OCI-LY3 (cell line): ENCODE data around the gene LRBA.

Experiments
- H2AFZ ChIP-seq: fragments of 200-600, 300-600 bp; shearing (Covaris generic); 2 replicates; pipeline ENCODE4 v1.6.0; 2014; ENCODE audit warnings: antibody characterized with exemption, low read depth, low read length
- H3K27ac ChIP-seq: fragments of 200-600, 300-600 bp; sonication (generic); 2 replicates; pipeline ENCODE4 v1.5.1; 2014; ENCODE audit warnings: mild to moderate bottlenecking, low read length, moderate library complexity, mixed read lengths
- H3K27me3 ChIP-seq: fragments of 200-600, 300-600 bp; sonication (generic); 2 replicates; pipeline ENCODE4 v1.6.1; 2014; ENCODE audit warnings: low read depth, low read length, mixed read lengths
- H3K36me3 ChIP-seq: fragments of 200-600, 300-600 bp; sonication (generic); replicated peaks from 2 replicates; pipeline ENCODE3; 2014; ENCODE audit warnings: low read depth, low read length, mixed read lengths
- H3K4me1 ChIP-seq: fragments of 300-600, 200-600 bp; sonication (generic); 2 replicates; pipeline ENCODE4 v1.6.1; 2014; ENCODE audit warnings: low read length, mixed read lengths
- H3K4me2 ChIP-seq: fragments of 200-600, 300-600 bp; sonication (generic); 2 replicates; pipeline ENCODE4 v1.6.1; 2014; ENCODE audit warnings: low read length, mixed read lengths
- H3K4me3 ChIP-seq: fragments of 300-600, 200-600 bp; sonication (generic); 2 replicates; pipeline ENCODE4 v1.5.1; 2014; ENCODE audit warnings: antibody characterized with exemption, mild to moderate bottlenecking, low read length, moderate library complexity
- H3K79me2 ChIP-seq: fragments of 300-600, 200-600 bp; shearing (Covaris generic); 2 replicates; pipeline ENCODE4 v1.6.1; 2014; ENCODE audit warnings: mild to moderate bottlenecking, low read length, mixed read lengths
- H3K9ac ChIP-seq: fragments of 300-600, 200-600 bp; shearing (Covaris generic); 2 replicates; pipeline ENCODE4 v1.6.0; 2014; ENCODE audit warnings: mild to moderate bottlenecking, low read length, moderate library complexity
- H3K9me3 ChIP-seq: fragments of 200-600, 300-600 bp; shearing (Covaris generic); 2 replicates; pipeline ENCODE4 v1.6.1; 2014; ENCODE audit warnings: low read length, mixed read lengths; ENCODE audit not compliant: insufficient read depth
- H4K20me1 ChIP-seq: fragments of 200-600, 300-600 bp; sonication (generic); 2 replicates; pipeline ENCODE4 v1.6.1; 2016; ENCODE audit warnings: low read length, mixed read lengths; ENCODE audit not compliant: insufficient read depth
- CTCF ChIP-seq: fragments of 200-600, 300-600 bp; sonication (generic); IDR thresholded peaks from 2 replicates; pipeline ENCODE4 v1.5.1; 2014; ENCODE audit warnings: antibody characterized with exemption, low read length, low read depth
- EZH2phosphoT487 ChIP-seq: fragments of 200-600 bp; shearing (Covaris generic); IDR thresholded peaks from 2 replicates; pipeline ENCODE4 v1.6.1; 2018; ENCODE audit warnings: antibody characterized with exemption, mixed run types, low read depth

LRBA gene

DNA sequence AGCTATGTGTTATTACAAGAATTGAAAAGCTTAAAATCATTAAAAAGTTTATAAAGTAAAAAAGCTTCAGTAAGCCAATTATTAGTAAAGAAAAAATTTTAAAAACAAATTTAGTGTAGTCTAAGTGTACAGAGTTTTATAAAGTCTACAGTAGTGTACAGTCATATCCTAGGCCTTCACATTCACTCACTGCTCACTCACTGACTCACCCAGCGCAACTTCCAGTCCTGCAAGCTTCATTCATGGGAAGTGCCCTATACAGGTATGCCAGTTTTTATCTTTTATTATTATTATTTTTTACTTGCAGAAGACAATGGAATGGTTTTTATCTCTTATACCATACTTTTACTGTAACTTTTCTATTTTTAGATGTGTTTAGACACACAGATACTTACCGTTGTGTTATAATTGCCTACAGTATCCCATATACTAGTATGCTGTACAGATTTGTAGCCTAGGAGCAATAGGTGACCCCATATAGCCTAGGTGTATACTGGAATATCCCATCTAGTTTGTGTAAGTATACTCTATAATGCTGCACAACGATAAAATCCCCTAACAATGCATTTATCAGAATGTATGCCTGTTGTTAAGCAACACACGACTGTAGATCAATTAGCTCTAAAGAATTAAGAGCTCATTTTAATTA is 706.1 kb downstream of the LRBA start:
- H3K9ac ChIP-seq = no peak overlapping the region

GRCh38 chr4:150306719-150307118 is 708.4 kb downstream of the LRBA start:
- Histone ChIP-seq H3K4me3 (no peak overlapping the region), H2AFZ (no peak overlapping the region), H3K27me3 (no peaks in the 10 kb centered on the region), H4K20me1 (no peaks in the 10 kb centered on the region), H3K4me2 (no peak overlapping the region), H3K9me3 (no peaks in the 10 kb centered on the region), H3K27ac (no peak overlapping the region), H3K4me1 (peaks cover 5% of the 10 kb centered on the region), H3K36me3 (no peaks in the 10 kb centered on the region), H3K79me2 (no peaks in the 10 kb centered on the region), H3K9ac (no peak overlapping the region)
- no peak for TF ChIP-seq EZH2phosphoT487
- TF ChIP-seq CTCF = no peak

More for the DNA sequence above, 706.1 kb downstream of the LRBA start:
- Histone ChIP-seq H3K4me3 (no peak overlapping the region), H4K20me1 (no peaks in the 10 kb centered on the region), H3K79me2 (no peaks in the 10 kb centered on the region), H3K4me2 (no peak overlapping the region), H3K4me1 (no peaks in the 10 kb centered on the region), H3K27ac (no peak overlapping the region), H3K9me3 (no peaks in the 10 kb centered on the region), H3K27me3 (no peaks in the 10 kb centered on the region), H2AFZ (no peak overlapping the region), H3K36me3 (no peaks in the 10 kb centered on the region)
- no peak for TF ChIP-seq CTCF
- TF ChIP-seq EZH2phosphoT487 = no peak

DNA sequence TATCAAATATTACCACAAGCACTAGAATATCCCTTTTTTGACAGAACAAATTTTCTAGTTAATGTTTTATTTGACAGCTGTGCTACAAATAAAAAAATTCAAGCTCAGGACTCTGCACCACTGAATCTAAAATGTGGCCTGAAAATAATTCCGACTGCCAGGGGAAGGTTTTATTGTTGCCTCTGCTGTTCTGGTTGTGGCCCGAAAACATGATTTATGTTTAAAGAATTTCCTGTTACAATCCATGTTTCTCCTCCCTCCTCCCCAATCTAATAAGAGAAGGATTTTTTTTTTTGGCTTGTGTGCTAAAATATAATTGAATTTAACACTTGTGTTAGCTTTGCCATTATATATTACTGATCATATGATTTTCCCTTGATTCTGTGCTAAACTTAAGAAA is 709.1 kb downstream of the LRBA start:
- Histone ChIP-seq H3K9me3 (no peaks in the 10 kb centered on the region), H3K9ac (no peak overlapping the region), H2AFZ (no peak overlapping the region), H3K4me3 (no peak overlapping the region), H3K79me2 (no peaks in the 10 kb centered on the region), H3K4me2 (no peak overlapping the region), H3K36me3 (no peaks in the 10 kb centered on the region), H4K20me1 (no peaks in the 10 kb centered on the region), H3K4me1 (peaks cover 11% of the 10 kb centered on the region), H3K27ac (no peak overlapping the region), H3K27me3 (no peaks in the 10 kb centered on the region)
- no peak for TF ChIP-seq EZH2phosphoT487
- no peak for TF ChIP-seq CTCF

- Histone ChIP-seq H3K9me3 (no peaks in the 10 kb centered on the region), H3K27ac (no peak overlapping the region), H3K9ac (no peak overlapping the region), H3K4me2 (no peak overlapping the region), H3K27me3 (no peaks in the 10 kb centered on the region), H2AFZ (no peak overlapping the region), H3K4me1 (peaks cover 11% of the 10 kb centered on the region), H4K20me1 (no peaks in the 10 kb centered on the region), H3K4me3 (no peak overlapping the region), H3K79me2 (no peaks in the 10 kb centered on the region), H3K36me3 (no peaks in the 10 kb centered on the region)
- TF ChIP-seq CTCF (no peak), EZH2phosphoT487 (no peak)
These were observed 712.5 kb downstream of the LRBA start for GRCh38 chr4:150302553-150302952.
